Activated T-cell treated with anti-CD3 and anti-CD28 coated beads, Interleukin-2, amount 50 U/mL, for 24 hours (primary cell): Measurements from ENCODE around the gene MIP.
"Not testable (repeated sequence)": the region's sequence is repeated elsewhere in the genome, so short reads cannot be mapped to it uniquely, and the experiment has no call there.

Experiments
- DNase-seq: peaks from one replicate; pipeline ENCODE4 v3.0.0-alpha.2; 2020
- H3K27ac Mint-ChIP-seq: 2 replicates; pipeline ENCODE4 v1.8.0; 2020; ENCODE audit warnings: mild to moderate bottlenecking, mixed read lengths
- H3K27me3 Mint-ChIP-seq: 2 replicates; pipeline ENCODE4 v1.8.0; 2020; ENCODE audit warnings: mixed read lengths
- H3K36me3 Mint-ChIP-seq: 2 replicates; pipeline ENCODE4 v1.8.0; 2020; ENCODE audit warnings: low read depth, mixed read lengths
- H3K4me1 Mint-ChIP-seq: 2 replicates; pipeline ENCODE4 v1.8.0; 2020; ENCODE audit warnings: low read depth, mixed read lengths
- H3K4me3 Mint-ChIP-seq: 2 replicates; pipeline ENCODE4 v1.8.0; 2020; ENCODE audit warnings: mild to moderate bottlenecking, moderate library complexity, mixed read lengths
- H3K9me3 Mint-ChIP-seq: 2 replicates; pipeline ENCODE4 v1.8.0; 2020; ENCODE audit warnings: mixed read lengths

The MIP gene

DNA sequence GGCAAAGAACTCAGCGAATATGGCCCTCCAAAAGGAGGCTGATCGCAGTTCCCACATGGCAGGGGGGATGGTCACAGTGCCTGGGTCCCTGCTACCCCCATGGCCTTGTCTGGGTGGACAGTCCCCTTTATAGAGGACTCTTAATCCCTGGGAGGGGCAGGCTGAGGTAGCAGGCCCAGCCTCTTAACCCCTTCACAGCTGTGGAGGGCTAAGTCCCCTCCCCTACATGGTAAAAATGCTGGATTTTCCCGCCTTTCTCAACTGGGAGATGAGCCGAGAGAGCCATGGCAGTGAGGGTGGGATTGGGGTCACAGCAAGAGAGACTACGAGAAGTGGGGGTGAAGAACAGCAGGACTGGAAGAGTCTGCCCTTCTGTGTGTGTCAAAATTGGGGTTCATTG lies at the start of gene MIP:
Gene MIP (minus strand): TSS at position 101 of the 400 bp plus-strand sequence. CDS start 44 bp downstream, at position 57.
- H3K27me3 Mint-ChIP-seq, result no peaks in the 10 kb centered on the region
- no peak for DNase-seq
- no peak within 1 kb of the TSS for H3K27ac Mint-ChIP-seq
- H3K4me3 Mint-ChIP-seq, result no peak within 1 kb of the TSS
- H3K9me3 Mint-ChIP-seq, result no peaks in the 10 kb centered on the region
- peaks cover 5% of the 10 kb centered on the region for H3K4me1 Mint-ChIP-seq
- no peaks in the 10 kb centered on the region for H3K36me3 Mint-ChIP-seq

DNA sequence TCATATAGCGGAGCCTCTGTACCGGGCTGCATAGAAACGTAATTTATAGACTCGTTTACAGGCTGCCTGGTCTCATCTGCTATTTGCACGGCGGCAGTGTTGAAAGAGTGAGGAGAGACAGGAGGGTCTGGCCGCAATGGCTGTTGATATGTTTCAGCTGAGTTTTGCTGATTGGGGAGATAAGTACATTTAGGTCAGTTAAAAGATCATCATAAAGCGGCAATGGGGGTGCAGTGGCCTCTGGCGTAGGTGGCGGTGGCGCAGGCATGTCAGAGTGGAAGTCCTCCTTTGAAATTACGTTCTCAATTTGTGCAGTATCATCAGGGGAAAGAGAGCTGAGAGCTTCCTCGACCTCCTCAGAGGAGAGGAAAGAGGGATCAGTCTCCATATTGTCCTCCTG lies 45.4 kb upstream of the MIP start:
- H3K4me1 Mint-ChIP-seq, H3K27me3 Mint-ChIP-seq, H3K4me3 Mint-ChIP-seq, H3K9me3 Mint-ChIP-seq, DNase-seq, H3K27ac Mint-ChIP-seq, H3K36me3 Mint-ChIP-seq: not testable (repeated sequence)

- H3K27ac Mint-ChIP-seq, DNase-seq, H3K4me1 Mint-ChIP-seq, H3K27me3 Mint-ChIP-seq, H3K4me3 Mint-ChIP-seq, H3K9me3 Mint-ChIP-seq, H3K36me3 Mint-ChIP-seq: not testable (repeated sequence)
These were observed 45.0 kb upstream of the MIP start for GRCh38 chr12:56499452-56499851.

- not testable (repeated sequence) for H3K27ac Mint-ChIP-seq, H3K27me3 Mint-ChIP-seq, H3K36me3 Mint-ChIP-seq, DNase-seq, H3K4me1 Mint-ChIP-seq, H3K4me3 Mint-ChIP-seq, H3K9me3 Mint-ChIP-seq
These were observed 43.9 kb upstream of the MIP start for GRCh38 chr12:56498126-56498902.

DNA sequence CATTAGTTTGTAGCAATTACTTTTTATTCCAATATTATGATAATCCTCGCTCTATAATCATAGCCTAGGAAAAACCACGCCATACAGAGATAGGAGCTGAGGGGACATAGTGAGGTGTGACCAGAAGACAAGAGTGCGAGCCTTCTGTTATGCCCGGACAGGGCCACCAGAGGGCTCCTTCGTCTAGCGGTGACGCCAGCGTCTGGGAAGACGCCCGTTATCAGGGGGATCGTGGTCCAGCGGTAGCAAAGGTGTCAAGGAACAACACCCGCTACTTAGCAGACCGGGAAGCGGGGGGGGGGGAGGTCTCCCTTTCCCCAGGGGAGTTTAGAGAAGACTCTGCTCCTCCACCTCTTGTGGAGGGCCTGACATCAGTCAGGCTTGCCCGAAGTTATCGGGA lies 42.2 kb upstream of the MIP start:
- peak; percentile 78 for DNase-seq
- H3K9me3 Mint-ChIP-seq, H3K27ac Mint-ChIP-seq, H3K4me1 Mint-ChIP-seq, H3K36me3 Mint-ChIP-seq, H3K27me3 Mint-ChIP-seq, H3K4me3 Mint-ChIP-seq: not testable (repeated sequence)

DNA sequence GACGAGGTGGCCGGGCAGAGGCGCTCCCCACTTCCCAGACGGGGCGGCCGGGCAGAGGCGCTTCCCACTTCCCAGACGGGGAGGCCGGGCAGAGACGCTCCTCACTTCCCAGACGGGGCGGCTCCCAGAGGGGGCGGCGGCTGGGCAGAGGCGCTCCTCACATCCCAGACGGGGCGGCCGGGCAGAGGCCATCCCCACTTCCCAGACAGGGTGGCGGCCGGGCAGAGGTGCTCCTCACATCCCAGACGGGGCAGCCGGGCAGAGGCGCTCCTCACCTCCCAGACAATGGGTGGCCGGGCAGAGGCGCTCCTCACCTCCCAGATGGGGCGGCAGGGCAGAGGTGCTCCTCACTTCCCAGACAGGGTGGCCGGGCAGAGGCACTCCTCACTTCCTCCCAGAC lies 40.0 kb upstream of the MIP start:
- H3K36me3 Mint-ChIP-seq, H3K4me1 Mint-ChIP-seq, H3K27ac Mint-ChIP-seq, DNase-seq, H3K4me3 Mint-ChIP-seq, H3K9me3 Mint-ChIP-seq: not testable (repeated sequence)
- peaks cover 27% of the 10 kb centered on the region for H3K27me3 Mint-ChIP-seq

DNA sequence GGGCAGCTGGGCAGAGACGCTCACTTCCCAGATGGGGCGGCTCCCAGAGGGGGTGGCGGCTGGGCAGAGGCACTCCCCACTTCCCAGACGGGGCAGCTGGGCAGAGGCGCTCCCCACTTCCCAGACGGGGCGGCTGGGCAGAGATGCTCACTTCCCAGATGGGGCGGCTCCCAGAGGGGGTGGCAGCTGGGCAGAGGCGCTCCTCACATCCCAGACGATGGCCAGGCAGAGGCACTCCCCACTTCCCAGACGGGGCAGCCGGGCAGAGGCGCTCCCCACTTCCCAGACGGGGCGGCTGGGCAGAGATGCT lies 39.6 kb upstream of the MIP start:
- peaks cover 31% of the 10 kb centered on the region for H3K27me3 Mint-ChIP-seq
- H3K4me1 Mint-ChIP-seq, H3K36me3 Mint-ChIP-seq, H3K27ac Mint-ChIP-seq, H3K9me3 Mint-ChIP-seq, H3K4me3 Mint-ChIP-seq, DNase-seq: not testable (repeated sequence)

DNA sequence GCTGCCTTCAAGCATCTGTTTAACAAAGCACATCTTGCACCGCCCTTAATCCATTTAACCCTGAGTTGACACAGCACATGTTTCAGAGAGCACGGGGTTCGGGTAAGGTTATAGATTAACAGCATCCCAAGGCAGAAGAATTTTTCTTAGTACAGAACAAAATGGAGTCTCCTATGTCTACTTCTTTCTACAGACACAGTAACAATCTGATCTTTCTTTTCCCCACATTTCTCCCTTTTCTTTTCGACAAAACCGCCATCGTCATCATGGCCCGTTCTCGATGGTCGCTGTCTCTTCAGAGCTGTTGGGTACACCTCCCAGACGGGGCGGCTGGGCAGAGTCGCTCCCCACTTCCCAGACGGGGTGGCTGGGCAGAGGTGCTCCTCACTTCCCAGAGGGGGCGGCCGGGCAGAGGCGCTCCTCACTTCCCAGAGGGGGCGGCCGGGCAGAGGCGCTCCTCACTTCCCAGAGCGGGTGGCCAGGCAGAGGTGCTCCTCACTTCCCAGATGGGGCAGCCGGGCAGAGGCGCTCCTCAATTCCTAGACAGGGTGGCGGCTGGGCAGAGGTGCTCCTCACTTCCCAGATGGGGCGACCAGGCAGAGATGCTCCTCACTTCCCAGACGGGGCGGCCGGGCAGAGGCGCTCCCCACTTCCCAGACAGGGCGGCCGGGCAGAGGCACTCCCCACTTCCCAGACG lies 39.1 kb upstream of the MIP start:
- not testable (repeated sequence) for DNase-seq, H3K9me3 Mint-ChIP-seq, H3K36me3 Mint-ChIP-seq, H3K4me1 Mint-ChIP-seq, H3K27ac Mint-ChIP-seq, H3K4me3 Mint-ChIP-seq
- H3K27me3 Mint-ChIP-seq, result peaks cover 36% of the 10 kb centered on the region

- Mint-ChIP-seq H3K36me3 (no peaks in the 10 kb centered on the region), H3K27me3 (peaks cover 47% of the 10 kb centered on the region), H3K9me3 (peaks cover 5% of the 10 kb centered on the region)
These were observed 35.9 kb upstream of the MIP start for GRCh38 chr12:56490360-56490759.

GRCh38 chr12:56488041-56488955 lies 33.8 kb upstream of the MIP start, which contains the start of gene GLS2:
TSS of gene GLS2 (minus strand) at chr12:56488161. CDS start at chr12:56488118, 43 bp downstream.
- peak; percentile 83 for DNase-seq
- peaks cover 21% of the 10 kb centered on the region for H3K4me1 Mint-ChIP-seq
- peaks cover 5% of the 10 kb centered on the region for H3K9me3 Mint-ChIP-seq
- H3K27me3 Mint-ChIP-seq, result peaks cover 46% of the 10 kb centered on the region
- H3K36me3 Mint-ChIP-seq, result no peaks in the 10 kb centered on the region
- H3K27ac Mint-ChIP-seq, result peak within 1 kb of the TSS; percentile 39
- peak within 1 kb of the TSS; percentile 78 for H3K4me3 Mint-ChIP-seq

More at GRCh38 chr12:56490360-56490759, 35.9 kb upstream of the MIP start:
- Mint-ChIP-seq H3K4me3 (no peak overlapping the region), H3K27ac (no peak overlapping the region), H3K4me1 (peaks cover 21% of the 10 kb centered on the region)
- DNase-seq, result no peak

DNA sequence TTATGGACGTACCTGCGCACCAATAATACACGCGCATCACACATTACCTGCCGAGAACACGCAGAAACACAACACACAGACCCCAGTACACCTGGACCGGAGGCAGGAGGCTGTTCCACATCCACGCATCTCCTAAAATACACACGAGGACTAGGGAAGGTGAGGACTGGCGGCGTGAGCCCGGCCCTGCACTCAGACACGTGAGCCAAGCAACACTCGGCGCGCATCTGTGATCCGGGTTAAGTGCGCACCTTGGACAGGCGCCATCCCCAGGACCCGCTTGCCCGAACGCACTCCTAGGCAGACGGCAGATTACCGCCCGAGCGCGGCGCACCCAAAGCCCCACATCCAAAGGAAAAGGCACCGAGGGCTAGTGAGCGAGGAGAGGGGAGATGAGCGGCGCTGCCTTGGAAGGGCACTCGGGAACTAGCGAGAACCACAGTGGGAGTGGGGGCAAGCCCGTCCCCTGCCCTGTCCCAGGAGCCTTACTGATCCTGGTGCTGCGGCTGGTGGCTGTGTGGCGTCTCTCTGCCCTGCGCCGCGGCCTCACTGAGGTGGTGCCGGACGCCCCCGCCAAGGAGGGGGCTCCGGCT lies 33.1 kb upstream of the MIP start:
- no peak for DNase-seq
- H3K27ac Mint-ChIP-seq, result no peak overlapping the region
- H3K27me3 Mint-ChIP-seq, result peaks cover 43% of the 10 kb centered on the region

DNA sequence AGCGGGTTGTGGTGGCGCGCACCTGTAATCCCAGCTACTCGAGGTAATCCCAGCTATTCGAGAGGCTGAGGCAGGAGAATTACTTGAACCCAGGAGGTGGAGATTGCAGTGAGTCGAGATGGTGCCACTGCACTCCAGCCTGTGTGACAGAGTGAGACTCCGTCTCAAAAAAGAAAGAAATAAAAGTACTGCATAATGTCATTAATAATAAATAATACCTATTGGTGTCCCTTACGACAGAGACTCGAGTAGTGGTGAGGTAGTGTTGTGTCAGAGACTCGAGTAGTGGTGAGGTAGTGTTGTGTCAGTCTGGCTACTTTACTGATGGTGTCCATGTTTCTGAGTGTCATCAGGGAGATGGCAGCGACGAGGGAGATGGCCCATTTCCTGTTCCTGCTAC lies 32.2 kb upstream of the MIP start:
- peaks cover 5% of the 10 kb centered on the region for H3K9me3 Mint-ChIP-seq
- no peak overlapping the region for H3K27ac Mint-ChIP-seq
- peaks cover 21% of the 10 kb centered on the region for H3K4me1 Mint-ChIP-seq
- peaks cover 41% of the 10 kb centered on the region for H3K27me3 Mint-ChIP-seq
- no peaks in the 10 kb centered on the region for H3K36me3 Mint-ChIP-seq
- H3K4me3 Mint-ChIP-seq, result no peak overlapping the region
- no peak for DNase-seq

More for the DNA sequence above, 33.1 kb upstream of the MIP start:
- Mint-ChIP-seq H3K4me1 (peaks cover 21% of the 10 kb centered on the region), H3K4me3 (peak overlapping the region; percentile 78), H3K9me3 (peaks cover 5% of the 10 kb centered on the region), H3K36me3 (no peaks in the 10 kb centered on the region)

DNA sequence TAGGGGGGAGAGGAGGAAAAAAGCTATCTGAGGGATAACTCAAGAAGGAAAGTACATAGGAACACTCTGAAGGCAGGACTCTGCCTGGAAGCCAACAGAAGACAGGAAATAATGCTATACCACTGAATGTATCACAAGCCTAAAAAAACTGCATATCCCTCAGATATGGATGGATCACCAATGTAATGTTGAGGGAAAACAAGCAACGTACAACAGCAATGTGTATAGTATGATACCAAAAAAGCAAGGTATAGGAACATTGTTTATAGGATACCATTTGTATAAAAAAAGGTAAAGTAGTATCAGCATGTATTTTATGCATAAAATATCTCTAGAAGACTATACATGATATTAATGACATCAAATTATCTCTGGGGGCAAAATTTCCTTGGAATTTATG lies 30.1 kb upstream of the MIP start:
- H3K4me1 Mint-ChIP-seq, result peaks cover 30% of the 10 kb centered on the region
- H3K27ac Mint-ChIP-seq, result no peak overlapping the region
- H3K4me3 Mint-ChIP-seq, result no peak overlapping the region
- H3K27me3 Mint-ChIP-seq, result peaks cover 22% of the 10 kb centered on the region
- peaks cover 2% of the 10 kb centered on the region for H3K36me3 Mint-ChIP-seq
- DNase-seq, result no peak
- H3K9me3 Mint-ChIP-seq, result peaks cover 5% of the 10 kb centered on the region

DNA sequence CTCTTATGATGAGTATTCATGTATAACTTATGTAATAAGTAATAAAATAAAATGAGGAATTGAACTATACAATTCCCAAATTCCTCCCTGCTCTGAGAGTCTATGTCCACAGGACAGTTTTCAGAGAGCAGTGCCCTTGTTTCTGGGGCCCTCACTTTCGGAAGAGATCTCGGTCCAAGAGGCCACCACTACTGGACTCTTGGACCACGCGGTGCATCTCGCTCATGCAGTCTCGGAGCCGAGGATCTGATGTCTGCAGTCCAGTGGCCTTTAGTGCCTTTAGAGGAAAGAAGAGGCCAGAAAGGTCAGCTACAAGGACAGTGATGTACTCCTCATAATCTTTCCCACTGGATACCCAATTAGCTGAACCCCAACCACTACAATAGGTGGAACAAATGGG lies 25.2 kb upstream of the MIP start:
- H3K27ac Mint-ChIP-seq, result no peak overlapping the region
- no peak for DNase-seq
- no peaks in the 10 kb centered on the region for H3K9me3 Mint-ChIP-seq
- H3K27me3 Mint-ChIP-seq, result no peaks in the 10 kb centered on the region
- H3K4me3 Mint-ChIP-seq, result no peak overlapping the region
- peaks cover 11% of the 10 kb centered on the region for H3K4me1 Mint-ChIP-seq
- peaks cover 17% of the 10 kb centered on the region for H3K36me3 Mint-ChIP-seq
